ENCODE results near the gene RND1.

RND1 gene

GRCh38 chr12:48827513-48828096, 38.1 kb downstream of the RND1 start:
- DNase-seq, result no peak
- ATAC-seq, result no peak

- ATAC-seq, result no peak
- DNase-seq, result no peak
Measured at GRCh38 chr12:48827026-48827425, 38.6 kb downstream of the RND1 start.

- ATAC-seq, result no peak
Measured at GRCh38 chr12:48826209-48826855, 39.3 kb downstream of the RND1 start.

GRCh38 chr12:48824905-48825304, 40.8 kb downstream of the RND1 start:
- ATAC-seq (no peak), DNase-seq (no peak)

More at GRCh38 chr12:48826209-48826855, 39.3 kb downstream of the RND1 start:
- DNase-seq, result no peak

- ATAC-seq (no peak), DNase-seq (no peak)
Measured at GRCh38 chr12:48824112-48824511, 41.6 kb downstream of the RND1 start.

GRCh38 chr12:48823281-48823680, 42.4 kb downstream of the RND1 start:
- DNase-seq (no peak), ATAC-seq (no peak)

- ATAC-seq, result no peak
- DNase-seq, result no peak
Measured at GRCh38 chr12:48822711-48823110, 43.0 kb downstream of the RND1 start.

GRCh38 chr12:48822139-48822538, 43.5 kb downstream of the RND1 start:
- no peak for ATAC-seq
- DNase-seq, result no peak

GRCh38 chr12:48819986-48820725, 45.5 kb downstream of the RND1 start:
- DNase-seq (no peak), ATAC-seq (no peak)

GRCh38 chr12:48818831-48819590, 46.7 kb downstream of the RND1 start:
- ATAC-seq (no peak), DNase-seq (peak; percentile 55)

- DNase-seq (peak; percentile 84), ATAC-seq (peak; percentile 41)
Measured at GRCh38 chr12:48817873-48818830, 47.5 kb downstream of the RND1 start, which contains the start of gene CACNB3. Gene CACNB3, plus strand, starts transcription at chr12:48818496. Its CDS starts 434 bp downstream, at chr12:48818930.

- ATAC-seq (no peak), DNase-seq (no peak)
Measured at GRCh38 chr12:48816143-48816854, 49.4 kb downstream of the RND1 start.

GRCh38 chr12:48815126-48816110, 50.3 kb downstream of the RND1 start:
- DNase-seq (peak; percentile 54), ATAC-seq (peak; percentile 42)

GRCh38 chr12:48814262-48815125, 51.2 kb downstream of the RND1 start:
- DNase-seq (peak; percentile 93), ATAC-seq (peak; percentile 80)

- DNase-seq (no peak), ATAC-seq (no peak)
Measured at GRCh38 chr12:48813465-48814261, 52.0 kb downstream of the RND1 start.

- DNase-seq, result no peak
- no peak for ATAC-seq
Measured at GRCh38 chr12:48812389-48812788, 53.3 kb downstream of the RND1 start.

- ATAC-seq (no peak), DNase-seq (no peak)
Measured at GRCh38 chr12:48811437-48812090, 54.1 kb downstream of the RND1 start.
